GM10847 (cell line): Measurements from ENCODE around the gene ANXA4.

ENCODE experiments used
- POLR2A ChIP-seq: IDR thresholded peaks from 2 replicates; pipeline ENCODE4 v1.6.1; 2011; ENCODE audit not compliant: insufficient read length; ENCODE audit errors: extremely low read depth

The ANXA4 gene

DNA sequence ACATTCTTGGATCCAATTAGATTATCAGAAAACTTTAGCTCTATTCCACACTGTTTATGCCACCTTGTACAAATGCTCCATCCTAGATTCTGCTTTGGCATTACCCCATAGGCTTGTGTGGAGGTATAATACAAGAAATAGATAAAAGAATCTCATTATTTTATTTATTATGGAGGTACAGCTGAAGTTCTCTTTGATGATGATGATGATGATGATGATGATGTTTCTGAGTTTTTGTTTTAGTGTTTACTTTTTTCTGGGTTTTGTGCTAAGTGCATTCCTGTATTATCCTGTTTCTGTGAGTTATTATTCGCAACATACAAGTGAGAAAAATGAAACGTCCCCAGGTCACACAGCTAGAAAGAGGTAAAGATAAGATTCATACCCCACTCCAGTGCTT, 43.4 kb downstream of the ANXA4 start:
- no peak for TF ChIP-seq POLR2A

DNA sequence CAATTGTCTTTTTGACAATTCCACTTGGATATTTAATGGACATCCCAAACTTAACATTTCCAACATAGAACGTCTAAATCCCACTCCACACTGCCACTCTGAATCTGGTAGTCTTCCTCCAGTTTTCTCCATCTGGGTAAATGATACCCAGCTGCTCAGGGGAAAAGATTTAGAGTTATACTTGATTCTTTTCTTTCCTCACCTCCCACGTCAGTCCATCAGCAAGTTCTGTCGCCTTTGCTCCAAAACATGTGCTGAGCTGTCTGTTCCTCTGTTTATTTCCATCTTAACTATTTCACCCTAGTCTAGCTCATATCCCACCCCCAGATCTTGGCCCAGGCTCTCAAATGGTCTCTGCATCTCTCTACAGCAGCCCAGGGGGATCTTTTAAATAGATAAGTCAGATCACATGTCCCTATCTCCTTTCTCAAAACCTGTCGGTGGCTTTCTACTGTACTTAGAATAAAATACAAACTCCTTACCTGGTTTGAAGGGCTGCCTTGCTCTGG, 44.2 kb downstream of the ANXA4 start:
- no peak for TF ChIP-seq POLR2A

GRCh38 chr2:69789175-69789721, 47.3 kb downstream of the ANXA4 start:
- TF ChIP-seq POLR2A, result no peak

- TF ChIP-seq POLR2A, result no peak
Observed at GRCh38 chr2:69789772-69790600, 48.1 kb downstream of the ANXA4 start.

DNA sequence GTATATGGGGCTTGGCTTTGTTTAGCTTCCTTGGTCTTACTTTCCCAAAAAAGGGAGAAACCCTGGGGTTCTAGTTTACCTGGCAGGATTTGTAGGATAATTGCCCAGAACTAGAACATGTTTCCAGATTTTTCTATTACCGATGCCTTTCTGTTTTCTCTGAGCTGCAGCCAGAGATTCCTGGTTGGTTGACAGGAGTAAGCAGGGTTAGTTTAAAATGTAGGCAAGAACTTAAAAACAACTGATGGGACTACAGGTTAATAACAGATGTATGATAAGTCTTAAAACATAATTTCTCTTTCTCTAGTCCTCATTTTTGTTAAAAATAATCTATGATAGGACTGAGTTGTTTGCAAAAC, 48.6 kb downstream of the ANXA4 start:
- no peak for TF ChIP-seq POLR2A

GRCh38 chr2:69791045-69791444, 49.1 kb downstream of the ANXA4 start:
- no peak for TF ChIP-seq POLR2A

- TF ChIP-seq POLR2A, result no peak
Observed at GRCh38 chr2:69796174-69796573, 54.2 kb downstream of the ANXA4 start.

GRCh38 chr2:69797235-69797634, 55.3 kb downstream of the ANXA4 start:
- TF ChIP-seq POLR2A, result no peak

DNA sequence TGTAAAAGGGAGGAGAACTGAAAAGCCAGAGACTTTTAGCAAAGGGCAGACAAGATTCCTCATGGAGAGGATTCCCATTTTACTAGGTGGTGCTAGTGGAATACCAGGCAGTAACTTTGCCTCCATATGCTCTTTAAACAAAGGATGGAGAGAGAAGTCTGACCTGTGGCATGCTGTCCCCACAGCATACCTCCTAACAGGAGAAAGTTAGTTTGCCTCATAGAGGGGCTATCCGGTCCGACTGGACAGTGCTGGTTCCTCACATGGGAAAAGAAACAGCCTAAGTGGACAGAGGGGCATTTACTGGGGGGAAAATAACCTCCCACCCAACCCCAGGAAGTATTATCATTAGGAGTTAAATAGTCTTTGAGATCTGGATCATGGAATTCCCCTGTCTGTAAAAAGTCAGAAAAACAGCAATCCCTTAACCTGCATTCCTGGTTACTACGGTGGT, 55.9 kb downstream of the ANXA4 start:
- no peak for TF ChIP-seq POLR2A

- no peak for TF ChIP-seq POLR2A
Observed at GRCh38 chr2:69798290-69798908, 56.5 kb downstream of the ANXA4 start.

DNA sequence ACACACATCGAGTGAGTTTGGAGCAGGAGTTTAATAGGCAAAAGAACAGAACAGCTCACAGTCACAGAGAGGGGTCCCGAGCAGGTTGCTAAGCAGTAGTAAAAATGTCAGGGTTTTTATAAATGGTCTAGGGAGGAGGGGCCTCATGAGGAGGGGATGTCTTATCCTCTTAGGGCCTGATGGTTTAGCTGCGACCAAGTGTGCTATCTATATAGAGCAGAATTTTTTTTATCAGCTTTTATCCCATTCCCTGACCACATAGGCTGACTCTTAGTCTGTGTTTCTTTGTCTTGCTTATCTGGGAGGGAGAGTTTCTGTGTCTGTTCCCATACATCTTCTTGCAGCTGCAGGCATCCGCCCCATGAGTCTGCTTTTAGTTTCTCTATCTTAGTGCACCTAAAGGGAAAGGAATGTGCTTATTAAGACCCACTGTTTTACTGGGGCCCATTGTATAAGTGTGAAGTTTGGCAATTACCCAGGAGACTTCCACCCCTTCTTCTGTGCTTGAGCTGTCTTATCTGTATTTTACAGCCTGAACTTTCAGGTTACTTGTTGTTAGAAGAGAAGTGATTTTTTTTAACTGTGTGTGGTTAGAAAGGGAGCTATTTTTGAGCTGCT, 57.1 kb downstream of the ANXA4 start:
- no peak for TF ChIP-seq POLR2A

GRCh38 chr2:69801745-69802290, 59.9 kb downstream of the ANXA4 start:
- TF ChIP-seq POLR2A, result no peak

GRCh38 chr2:69804416-69804815, 62.5 kb downstream of the ANXA4 start:
- no peak for TF ChIP-seq POLR2A

DNA sequence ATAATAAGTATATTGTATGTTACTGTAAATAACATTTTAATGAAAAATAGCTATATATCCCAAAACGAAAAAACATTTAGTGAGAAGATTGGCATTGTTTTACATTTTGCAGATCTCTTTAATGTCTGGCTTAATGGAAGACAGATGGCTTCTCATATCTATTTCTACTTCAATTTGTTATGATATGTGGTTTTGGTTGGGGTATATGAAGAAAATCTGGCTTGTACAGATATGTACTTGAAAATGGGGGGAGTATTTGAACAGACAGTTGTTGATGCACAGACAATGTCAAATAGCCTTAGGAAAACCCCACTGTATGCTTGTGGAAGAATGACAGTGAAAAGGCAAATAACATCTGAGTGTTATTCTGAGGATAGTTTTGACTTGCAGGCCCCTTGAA, 64.0 kb downstream of the ANXA4 start:
- no peak for TF ChIP-seq POLR2A

GRCh38 chr2:69807821-69808540, 66.0 kb downstream of the ANXA4 start:
- TF ChIP-seq POLR2A, result no peak
